BLaER1 (cell line): ENCODE measurements around the gene CAMK2D.

Source experiments
- H3K27ac ChIP-seq: shearing (Covaris generic); formaldehyde crosslinking; 2 replicates; pipeline ENCODE4 v1.8.1; 2022
- H3K27me3 ChIP-seq: shearing (Covaris generic); formaldehyde crosslinking; 2 replicates; pipeline ENCODE4 v1.8.1; 2022
- H3K36me3 ChIP-seq: shearing (Covaris generic); formaldehyde crosslinking; 2 replicates; pipeline ENCODE4 v1.8.1; 2022
- H3K4me1 ChIP-seq: shearing (Covaris generic); formaldehyde crosslinking; 2 replicates; pipeline ENCODE4 v1.8.1; 2022
- H3K4me2 ChIP-seq: shearing (Covaris generic); formaldehyde crosslinking; 2 replicates; pipeline ENCODE4 v1.8.1; 2022
- H3K4me3 ChIP-seq: shearing (Covaris generic); formaldehyde crosslinking; 2 replicates; pipeline ENCODE4 v1.8.1; 2022
- H3K9ac ChIP-seq: shearing (Covaris generic); formaldehyde crosslinking; 2 replicates; pipeline ENCODE4 v1.8.1; 2022
- H3K9me3 ChIP-seq: shearing (Covaris generic); formaldehyde crosslinking; 2 replicates; pipeline ENCODE4 v1.8.1; 2022
- H4K20me1 ChIP-seq: shearing (Covaris generic); formaldehyde crosslinking; 2 replicates; pipeline ENCODE4 v1.8.1; 2022
- Cebpa-rat ChIP-seq: shearing (Covaris generic); IDR thresholded peaks from 2 replicates; pipeline ENCODE4 v1.8.1; 2022

CAMK2D gene

GRCh38 chr4:113419631-113420030, 341.9 kb downstream of the CAMK2D start:
- no peaks in the 10 kb centered on the region for H4K20me1 ChIP-seq
- H3K9me3 ChIP-seq = no peaks in the 10 kb centered on the region; the same call in 1 of the 2 replicates
- H3K27me3 ChIP-seq = no peaks in the 10 kb centered on the region
- H3K4me2 ChIP-seq = no peak overlapping the region
- no peak overlapping the region for H3K4me3 ChIP-seq
- no peak for TF ChIP-seq Cebpa-rat
- no peaks in the 10 kb centered on the region for H3K4me1 ChIP-seq
- H3K36me3 ChIP-seq = no peaks in the 10 kb centered on the region
- H3K9ac ChIP-seq = no peak overlapping the region
- no peak overlapping the region for H3K27ac ChIP-seq

- Histone ChIP-seq H3K9me3 (no peaks in the 10 kb centered on the region), H3K4me3 (no peak overlapping the region), H4K20me1 (no peaks in the 10 kb centered on the region), H3K27ac (no peak overlapping the region), H3K36me3 (no peaks in the 10 kb centered on the region), H3K27me3 (no peaks in the 10 kb centered on the region), H3K4me1 (no peaks in the 10 kb centered on the region), H3K9ac (no peak overlapping the region), H3K4me2 (no peak overlapping the region)
- TF ChIP-seq Cebpa-rat = no peak
Observed at GRCh38 chr4:113411496-113411938, 350.0 kb downstream of the CAMK2D start.

- H4K20me1 ChIP-seq = no peaks in the 10 kb centered on the region
- no peaks in the 10 kb centered on the region for H3K36me3 ChIP-seq
- no peak for TF ChIP-seq Cebpa-rat
- no peak overlapping the region for H3K9ac ChIP-seq
- H3K27ac ChIP-seq = no peak overlapping the region
- H3K4me2 ChIP-seq = no peak overlapping the region
- H3K4me3 ChIP-seq = no peak overlapping the region
- no peaks in the 10 kb centered on the region for H3K9me3 ChIP-seq
- no peaks in the 10 kb centered on the region for H3K4me1 ChIP-seq
- H3K27me3 ChIP-seq = no peaks in the 10 kb centered on the region
Observed at GRCh38 chr4:113410686-113411085, 350.9 kb downstream of the CAMK2D start.

GRCh38 chr4:113409181-113409580, 352.4 kb downstream of the CAMK2D start:
- no peaks in the 10 kb centered on the region for H3K9me3 ChIP-seq
- TF ChIP-seq Cebpa-rat = no peak
- H3K9ac ChIP-seq = no peak overlapping the region
- H3K4me1 ChIP-seq = no peaks in the 10 kb centered on the region
- no peaks in the 10 kb centered on the region for H3K36me3 ChIP-seq
- no peaks in the 10 kb centered on the region for H4K20me1 ChIP-seq
- no peak overlapping the region for H3K4me2 ChIP-seq
- H3K27me3 ChIP-seq = no peaks in the 10 kb centered on the region
- H3K27ac ChIP-seq = no peak overlapping the region
- H3K4me3 ChIP-seq = no peak overlapping the region

GRCh38 chr4:113407409-113407808, 354.1 kb downstream of the CAMK2D start:
- Histone ChIP-seq H3K4me3 (no peak overlapping the region), H3K4me1 (no peaks in the 10 kb centered on the region), H3K4me2 (no peak overlapping the region), H4K20me1 (no peaks in the 10 kb centered on the region), H3K9me3 (no peaks in the 10 kb centered on the region), H3K9ac (no peak overlapping the region), H3K27ac (no peak overlapping the region), H3K27me3 (no peaks in the 10 kb centered on the region), H3K36me3 (no peaks in the 10 kb centered on the region)
- TF ChIP-seq Cebpa-rat = no peak

- Histone ChIP-seq H3K4me2 (no peak overlapping the region), H3K27ac (no peak overlapping the region), H3K9me3 (no peaks in the 10 kb centered on the region)
Observed at GRCh38 chr4:113406723-113407016, 354.9 kb downstream of the CAMK2D start.

GRCh38 chr4:113405874-113406722, 355.4 kb downstream of the CAMK2D start:
- Histone ChIP-seq H3K4me3 (no peak overlapping the region), H4K20me1 (no peaks in the 10 kb centered on the region), H3K27me3 (no peaks in the 10 kb centered on the region), H3K9me3 (no peaks in the 10 kb centered on the region), H3K27ac (no peak overlapping the region), H3K9ac (no peak overlapping the region), H3K36me3 (no peaks in the 10 kb centered on the region), H3K4me1 (no peaks in the 10 kb centered on the region), H3K4me2 (no peak overlapping the region)
- TF ChIP-seq Cebpa-rat = no peak

More at GRCh38 chr4:113406723-113407016, 354.9 kb downstream of the CAMK2D start:
- Histone ChIP-seq H4K20me1 (no peaks in the 10 kb centered on the region), H3K36me3 (no peaks in the 10 kb centered on the region), H3K27me3 (no peaks in the 10 kb centered on the region), H3K9ac (no peak overlapping the region), H3K4me3 (no peak overlapping the region), H3K4me1 (no peaks in the 10 kb centered on the region)
- TF ChIP-seq Cebpa-rat = no peak

- no peak overlapping the region for H3K4me3 ChIP-seq
- no peak overlapping the region for H3K4me2 ChIP-seq
- H3K9ac ChIP-seq = no peak overlapping the region
- H3K4me1 ChIP-seq = no peaks in the 10 kb centered on the region
- no peaks in the 10 kb centered on the region for H3K36me3 ChIP-seq
- H3K9me3 ChIP-seq = 0 out of 2 replicates have a peak, but pooled peaks cover 8% of the 10 kb centered on the region
- TF ChIP-seq Cebpa-rat = no peak
- no peaks in the 10 kb centered on the region for H4K20me1 ChIP-seq
- no peaks in the 10 kb centered on the region for H3K27me3 ChIP-seq
- no peak overlapping the region for H3K27ac ChIP-seq
Observed at GRCh38 chr4:113404841-113405240, 356.7 kb downstream of the CAMK2D start.

- Histone ChIP-seq H3K27ac (no peak overlapping the region), H3K36me3 (no peaks in the 10 kb centered on the region), H3K4me3 (no peak overlapping the region), H3K4me2 (no peak overlapping the region), H4K20me1 (no peaks in the 10 kb centered on the region), H3K4me1 (no peaks in the 10 kb centered on the region), H3K9me3 (0 out of 2 replicates have a peak, but pooled peaks cover 8% of the 10 kb centered on the region), H3K27me3 (no peaks in the 10 kb centered on the region), H3K9ac (no peak overlapping the region)
- no peak for TF ChIP-seq Cebpa-rat
Observed at GRCh38 chr4:113404167-113404571, 357.4 kb downstream of the CAMK2D start.
